GF-D8 (cell line): ENCODE data around the gene RNF121.

ENCODE experiments used
- DNase-seq: peaks from one replicate; lab custom pipeline; 2025; lab: John Stamatoyannopoulos, UW

The RNF121 gene

GRCh38 chr11:72037554-72038311 lies 108.9 kb downstream of the RNF121 start:
- no peak for DNase-seq

GRCh38 chr11:72038491-72038890 lies 109.6 kb downstream of the RNF121 start:
- DNase-seq = no peak

- no peak for DNase-seq
Observed at GRCh38 chr11:72039031-72039855, 110.4 kb downstream of the RNF121 start.

GRCh38 chr11:72039856-72040401 lies 111.1 kb downstream of the RNF121 start:
- no peak for DNase-seq

- DNase-seq = peak; percentile 45
Observed at GRCh38 chr11:72040491-72041363, 111.9 kb downstream of the RNF121 start.

- DNase-seq = peak; percentile 39
Observed at GRCh38 chr11:72041364-72042063, 112.7 kb downstream of the RNF121 start.

GRCh38 chr11:72042064-72042745 lies 113.4 kb downstream of the RNF121 start:
- no peak for DNase-seq

- DNase-seq = no peak
Observed at GRCh38 chr11:72045849-72046248, 117.0 kb downstream of the RNF121 start.
